ENCODE results near the gene TIAM2.

The TIAM2 gene

DNA sequence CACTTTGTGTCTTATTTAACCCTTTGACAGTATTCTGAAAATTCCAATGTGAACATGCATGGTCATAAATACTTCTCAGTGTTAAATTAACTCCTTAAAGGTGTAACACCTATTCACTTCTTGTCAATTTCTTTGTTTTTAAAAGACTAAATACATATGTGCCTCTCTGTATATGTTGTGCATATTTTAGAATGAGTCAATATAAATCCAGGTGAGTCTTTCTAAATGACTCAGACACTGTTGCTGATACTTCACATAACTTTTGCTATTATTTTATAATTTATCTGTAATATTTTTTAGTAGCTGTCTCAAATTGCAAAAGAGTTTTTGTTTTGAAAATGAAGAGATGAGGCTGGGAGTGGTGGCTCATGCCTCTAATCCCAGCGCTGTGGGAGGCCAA is 36.0 kb downstream of the TIAM2 start:
- H3F3A ChIP-seq (ENCODE audit: insufficient read depth, low read length) = no peaks in the 10 kb centered on the region
- no peak overlapping the region for H3K27ac ChIP-seq (ENCODE audit: low read depth, low read length, poor library complexity, severe bottlenecking)
- H2AFZ ChIP-seq (ENCODE audit: low read length) = no peak overlapping the region
- TF ChIP-seq, protein P1, sequence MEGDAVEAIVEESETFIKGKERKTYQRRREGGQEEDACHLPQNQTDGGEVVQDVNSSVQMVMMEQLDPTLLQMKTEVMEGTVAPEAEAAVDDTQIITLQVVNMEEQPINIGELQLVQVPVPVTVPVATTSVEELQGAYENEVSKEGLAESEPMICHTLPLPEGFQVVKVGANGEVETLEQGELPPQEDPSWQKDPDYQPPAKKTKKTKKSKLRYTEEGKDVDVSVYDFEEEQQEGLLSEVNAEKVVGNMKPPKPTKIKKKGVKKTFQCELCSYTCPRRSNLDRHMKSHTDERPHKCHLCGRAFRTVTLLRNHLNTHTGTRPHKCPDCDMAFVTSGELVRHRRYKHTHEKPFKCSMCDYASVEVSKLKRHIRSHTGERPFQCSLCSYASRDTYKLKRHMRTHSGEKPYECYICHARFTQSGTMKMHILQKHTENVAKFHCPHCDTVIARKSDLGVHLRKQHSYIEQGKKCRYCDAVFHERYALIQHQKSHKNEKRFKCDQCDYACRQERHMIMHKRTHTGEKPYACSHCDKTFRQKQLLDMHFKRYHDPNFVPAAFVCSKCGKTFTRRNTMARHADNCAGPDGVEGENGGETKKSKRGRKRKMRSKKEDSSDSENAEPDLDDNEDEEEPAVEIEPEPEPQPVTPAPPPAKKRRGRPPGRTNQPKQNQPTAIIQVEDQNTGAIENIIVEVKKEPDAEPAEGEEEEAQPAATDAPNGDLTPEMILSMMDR (IDR thresholded peaks at IDR 0.05; ENCODE audit: low read length) = no peak
- TF ChIP-seq EZH2 (IDR thresholded peaks at IDR 0.05; ENCODE audit: borderline replicate concordance, low read length) = no peak
- no peaks in the 10 kb centered on the region for H3K79me2 ChIP-seq (ENCODE audit: insufficient read depth, low read length)
- no peak overlapping the region for H3K4me3 ChIP-seq (ENCODE audit: low read depth, low read length, poor library complexity, severe bottlenecking)
- H4K20me1 ChIP-seq (ENCODE audit: insufficient read depth, low read length) = no peaks in the 10 kb centered on the region
- no peaks in the 10 kb centered on the region for H3K9me3 ChIP-seq (ENCODE audit: low read length)
- no peak overlapping the region for H3K4me2 ChIP-seq (ENCODE audit: low read length)
- H3K36me3 ChIP-seq (ENCODE audit: insufficient read depth, low read length) = no peaks in the 10 kb centered on the region
- no peaks in the 10 kb centered on the region for H3K4me1 ChIP-seq (ENCODE audit: insufficient read depth, low read length, severe bottlenecking)
- H3K9me2 ChIP-seq (ENCODE audit: low read depth, low read length) = no peaks in the 10 kb centered on the region
- no peak overlapping the region for H3K9ac ChIP-seq (ENCODE audit: low read length)
- 0 out of 2 replicates have a peak, but pooled peaks cover 8% of the 10 kb centered on the region for H3K27me3 ChIP-seq (ENCODE audit: insufficient read depth, low read length)

DNA sequence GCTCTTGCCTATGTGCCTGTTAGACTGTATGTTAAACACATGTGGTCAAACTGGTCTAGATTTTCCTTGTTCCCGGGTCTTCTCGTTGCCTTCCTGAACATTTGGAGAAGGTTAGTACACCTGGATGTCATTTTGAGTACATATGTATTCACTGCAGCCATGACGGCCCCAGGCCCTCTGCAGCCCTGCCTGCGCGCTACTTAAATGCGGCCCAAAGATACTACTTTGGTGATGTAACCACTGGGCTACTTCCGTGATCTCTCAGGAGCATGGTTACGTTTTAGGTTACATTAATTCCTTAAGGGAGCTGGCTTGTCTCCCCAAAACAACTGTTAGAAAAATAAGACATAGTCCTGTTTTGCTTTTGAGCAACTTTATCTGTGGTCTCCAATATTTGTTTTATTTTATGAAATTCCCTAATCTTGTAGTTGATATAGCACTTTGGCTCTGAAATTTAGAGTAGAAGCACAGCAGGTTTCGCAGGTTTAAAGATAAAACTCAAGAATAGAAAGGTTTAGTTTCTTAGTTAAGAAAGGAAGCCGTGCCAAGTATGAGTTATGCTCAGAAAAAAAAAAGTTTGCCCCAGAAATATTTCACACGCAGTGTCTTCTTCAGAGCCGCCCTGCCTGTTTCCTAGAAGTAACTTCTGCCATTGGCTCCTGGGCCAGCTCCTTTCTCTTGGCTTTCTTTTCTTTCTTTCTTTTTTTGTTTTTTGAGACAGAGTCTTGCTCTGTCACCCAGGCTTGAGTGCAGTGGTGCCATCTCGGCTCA is 38.1 kb downstream of the TIAM2 start:
- Histone ChIP-seq H3K9me3 (ENCODE audit: low read length) (no peaks in the 10 kb centered on the region), H3K9me2 (ENCODE audit: low read depth, low read length) (no peaks in the 10 kb centered on the region), H2AFZ (ENCODE audit: low read length) (no peak overlapping the region), H3K79me2 (ENCODE audit: insufficient read depth, low read length) (no peaks in the 10 kb centered on the region), H3K27me3 (ENCODE audit: insufficient read depth, low read length) (0 out of 2 replicates have a peak, but pooled peaks cover 8% of the 10 kb centered on the region), H3K9ac (ENCODE audit: low read length) (no peak overlapping the region), H3K36me3 (ENCODE audit: insufficient read depth, low read length) (no peaks in the 10 kb centered on the region), H3K4me1 (ENCODE audit: insufficient read depth, low read length, severe bottlenecking) (no peaks in the 10 kb centered on the region), H3F3A (ENCODE audit: insufficient read depth, low read length) (no peaks in the 10 kb centered on the region), H3K4me2 (ENCODE audit: low read length) (no peak overlapping the region), H3K4me3 (ENCODE audit: low read depth, low read length, poor library complexity, severe bottlenecking) (no peak overlapping the region), H3K27ac (ENCODE audit: low read depth, low read length, poor library complexity, severe bottlenecking) (no peak overlapping the region), H4K20me1 (ENCODE audit: insufficient read depth, low read length) (no peaks in the 10 kb centered on the region)
- TF ChIP-seq, protein P1 (IDR thresholded peaks at IDR 0.05; ENCODE audit: low read length) = no peak
- no peak for TF ChIP-seq EZH2 (IDR thresholded peaks at IDR 0.05; ENCODE audit: borderline replicate concordance, low read length)

DNA sequence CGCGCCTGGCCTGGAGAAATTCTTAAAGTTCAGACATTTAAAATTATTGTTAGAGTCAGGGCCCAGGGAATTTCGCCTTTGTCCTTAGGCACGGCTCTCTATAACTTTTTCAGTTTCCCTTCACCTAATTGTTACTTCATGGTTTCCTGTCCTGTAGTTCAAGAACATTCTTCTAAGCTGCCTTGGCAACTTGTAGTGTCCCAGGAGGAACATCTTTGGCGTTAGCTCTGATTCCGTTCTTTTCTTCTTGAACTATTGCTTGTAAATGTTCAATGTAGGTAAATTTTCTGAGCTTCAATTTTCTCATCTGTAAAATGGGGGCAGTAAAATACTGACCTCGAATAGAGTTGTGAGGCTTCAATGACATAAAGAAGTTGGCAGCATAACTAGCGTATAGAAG is 41.8 kb downstream of the TIAM2 start:
- H3K4me2 ChIP-seq (ENCODE audit: low read length) = no peak overlapping the region
- H2AFZ ChIP-seq (ENCODE audit: low read length) = no peak overlapping the region
- H3K9me2 ChIP-seq (ENCODE audit: low read depth, low read length) = no peaks in the 10 kb centered on the region
- no peak overlapping the region for H3K9ac ChIP-seq (ENCODE audit: low read length)
- no peak for TF ChIP-seq EZH2 (IDR thresholded peaks at IDR 0.05; ENCODE audit: borderline replicate concordance, low read length)
- TF ChIP-seq, protein P1 (IDR thresholded peaks at IDR 0.05; ENCODE audit: low read length) = no peak
- H3K27me3 ChIP-seq (ENCODE audit: insufficient read depth, low read length) = 0 out of 2 replicates have a peak, but pooled peaks cover 8% of the 10 kb centered on the region
- no peaks in the 10 kb centered on the region for H3F3A ChIP-seq (ENCODE audit: insufficient read depth, low read length)
- H3K4me3 ChIP-seq (ENCODE audit: low read depth, low read length, poor library complexity, severe bottlenecking) = no peak overlapping the region
- H3K27ac ChIP-seq (ENCODE audit: low read depth, low read length, poor library complexity, severe bottlenecking) = no peak overlapping the region
- no peaks in the 10 kb centered on the region for H3K4me1 ChIP-seq (ENCODE audit: insufficient read depth, low read length, severe bottlenecking)
- no peaks in the 10 kb centered on the region for H3K9me3 ChIP-seq (ENCODE audit: low read length)
- H3K79me2 ChIP-seq (ENCODE audit: insufficient read depth, low read length) = no peaks in the 10 kb centered on the region
- H4K20me1 ChIP-seq (ENCODE audit: insufficient read depth, low read length) = no peaks in the 10 kb centered on the region
- no peaks in the 10 kb centered on the region for H3K36me3 ChIP-seq (ENCODE audit: insufficient read depth, low read length)

Measured in OCI-LY1 (cell line).